Aortic smooth muscle cell (primary cell): Measurements from ENCODE around the gene TPPP3. TPM values are rescaled to one million over a fixed set of nuclear protein-coding genes. Genes with fewer than 3 reads are reported as not detected.

Experiments
- total RNA-seq: library from RNA; depleted of rRNA; stranded (reverse); fragments of >200 nt; gene quantifications from 2 replicates; pipeline ENCODE4 v1.2.3, GENCODE V29; 2014

TPPP3 gene
- total RNA-seq: 0.50 and 0.66 TPM in 2 replicates

GRCh38 chr16:67393111-67393787 is at the start of gene TPPP3:
Gene TPPP3 (minus strand): TSS chr16:67393498. CDS start chr16:67391111, 2,387 bp downstream.

GRCh38 chr16:67430977-67431774 is 37.9 kb upstream of the TPPP3 start, which contains the start of gene HSD11B2:
Gene HSD11B2 (plus strand): TSS chr16:67431121. CDS start chr16:67431249, 128 bp downstream.

GRCh38 chr16:67415872-67416793 is 22.8 kb upstream of the TPPP3 start, which contains the start of gene ZDHHC1:
Gene ZDHHC1 (minus strand): TSS chr16:67416477. CDS start chr16:67407775, 8,702 bp downstream.

Other genes starting within 250 kb of the TPPP3 start
- 36.5 and 44.3 TPM in 2 replicates for gene B3GNT9, start 242.5 kb downstream of the TPPP3 start, total RNA-seq
- gene TRADD, start 233.6 kb downstream of the TPPP3 start, total RNA-seq: 15.9 and 18.1 TPM in 2 replicates
- gene FBXL8, start 233.5 kb downstream of the TPPP3 start, total RNA-seq: 7.1 and 7.2 TPM in 2 replicates
- gene HSF4, start 228.8 kb downstream of the TPPP3 start, total RNA-seq: 3.3 and 4.9 TPM in 2 replicates
- 23.9 and 25.2 TPM in 2 replicates for gene NOL3, start 223.0 kb downstream of the TPPP3 start, total RNA-seq
- gene MATCAP1, start 209.5 kb downstream of the TPPP3 start, total RNA-seq: 14.4 and 15.2 TPM in 2 replicates
- 0.25 and 0.66 TPM in 2 replicates for gene EXOC3L1, start 203.4 kb downstream of the TPPP3 start, total RNA-seq
- 36.6 and 42.5 TPM in 2 replicates for gene E2F4, start 201.3 kb downstream of the TPPP3 start, total RNA-seq
- gene ELMO3, start 194.4 kb downstream of the TPPP3 start, total RNA-seq: 0.44 and 0.66 TPM in 2 replicates
- gene TMEM208, start 166.4 kb downstream of the TPPP3 start, total RNA-seq: 39.9 and 45.7 TPM in 2 replicates
- gene FHOD1, start 146.0 kb downstream of the TPPP3 start, total RNA-seq: 9.5 and 15.2 TPM in 2 replicates
- gene SLC9A5, start 144.5 kb downstream of the TPPP3 start, total RNA-seq: 0.31 and 0.66 TPM in 2 replicates
- gene PLEKHG4, start 114.0 kb downstream of the TPPP3 start, total RNA-seq: 11.6 and 24.0 TPM in 2 replicates
- gene KCTD19, start 66.8 kb downstream of the TPPP3 start, total RNA-seq: under 0.01 TPM in 1 of 2 replicates, not detected in the other
- not detected in 2 replicates for gene LRRC36, start 66.7 kb downstream of the TPPP3 start, total RNA-seq
- gene ZDHHC1, start 23.0 kb upstream of the TPPP3 start, total RNA-seq: 5.2 and 6.3 TPM in 2 replicates
- gene HSD11B2, start 37.6 kb upstream of the TPPP3 start, total RNA-seq: not detected in 2 replicates
- 103 and 115 TPM in 2 replicates for gene ATP6V0D1, start 87.7 kb upstream of the TPPP3 start, total RNA-seq
- gene AGRP, start 90.0 kb upstream of the TPPP3 start, total RNA-seq: not detected in 2 replicates
- 39.9 and 64.8 TPM in 2 replicates for gene RIPOR1, start 135.3 kb upstream of the TPPP3 start, total RNA-seq
- 18.7 and 20.1 TPM in 2 replicates for gene CTCF, start 169.0 kb upstream of the TPPP3 start, total RNA-seq